Hindlimb muscle (tissue), 1 donor: ENCODE data around the gene FUNDC2. TPM values are rescaled to one million over a fixed set of nuclear protein-coding genes. Genes with fewer than 3 reads are reported as not detected.

Source experiments
- DNase-seq: peaks from one replicate; pipeline ENCODE4 v3.0.0-alpha.2; 2013
- polyA plus RNA-seq: library from polyadenylated mRNA; unstranded; fragments of 120-200 nt; gene quantifications from one replicate; pipeline ENCODE4 v1.2.1, GENCODE V29; 2013; ENCODE audit not compliant: insufficient read length

Gene FUNDC2
- polyA plus RNA-seq, 1 donor: 120 TPM

- no peak for DNase-seq
Measured at GRCh38 chrX:155070038-155070437, 43.4 kb downstream of the FUNDC2 start.

DNA sequence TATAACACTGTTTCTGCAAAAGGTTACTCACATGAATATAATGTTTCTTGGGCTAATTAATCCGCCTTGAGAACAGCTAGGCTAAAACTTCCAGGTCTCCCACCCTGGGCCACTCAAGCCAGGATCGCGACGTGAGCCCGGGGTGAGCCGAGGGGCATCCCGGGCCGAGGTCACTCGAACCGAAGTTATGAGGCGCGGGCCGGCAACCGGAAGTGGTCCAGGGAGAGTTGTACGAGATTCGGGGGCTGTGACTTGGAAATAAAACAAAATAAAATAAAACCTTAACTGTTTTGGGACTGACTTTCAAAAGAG, 44.0 kb downstream of the FUNDC2 start:
- no peak for DNase-seq

DNA sequence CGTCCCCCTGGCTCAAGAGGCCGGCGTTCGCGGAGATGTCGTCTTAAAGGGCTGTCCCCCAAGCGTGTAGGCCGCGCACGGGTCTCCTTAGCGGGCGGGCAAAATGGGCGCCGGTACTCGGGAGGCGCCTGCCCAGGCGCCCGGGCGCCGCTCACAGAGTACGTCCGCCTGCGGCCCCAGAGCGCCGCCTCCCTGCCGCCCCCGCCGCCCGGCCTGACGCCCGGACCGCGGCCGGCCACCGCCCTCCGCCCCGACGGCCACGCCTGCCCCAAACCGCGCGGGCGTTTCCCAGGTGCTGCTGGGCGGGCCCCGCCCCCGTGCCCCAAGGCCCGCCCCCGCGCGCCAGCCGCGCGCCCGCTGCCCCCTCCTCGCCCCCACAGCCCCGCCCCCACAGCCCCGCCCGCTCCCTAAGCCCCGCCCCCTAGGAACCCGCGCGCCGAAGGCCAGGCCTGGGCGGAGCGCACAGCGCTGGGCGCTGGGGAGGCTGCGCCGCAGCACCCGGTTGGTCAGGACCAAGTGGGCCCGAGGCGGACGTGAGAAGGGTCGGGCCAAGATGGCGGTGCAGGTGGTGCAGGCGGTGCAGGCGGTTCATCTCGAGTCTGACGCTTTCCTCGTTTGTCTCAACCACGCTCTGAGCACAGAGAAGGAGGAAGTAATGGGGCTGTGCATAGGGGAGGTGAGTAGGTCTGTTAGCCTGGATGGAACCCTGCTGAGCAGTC, 44.5 kb downstream of the FUNDC2 start, which contains the start of the genes BRCC3, CMC4 and MTCP1:
BRCC3 (plus strand) TSS at position 534 of the 719 bp plus-strand sequence; CDS start at position 554, 20 bp downstream.
CMC4 (minus strand) TSS at position 162 of the 719 bp plus-strand sequence. CDS start 7,113 bp downstream, outside the sequence.
MTCP1 (minus strand) TSS at position 162 of the 719 bp plus-strand sequence. CDS start 5,126 bp downstream, outside the sequence.
- DNase-seq: peak; percentile 81

DNA sequence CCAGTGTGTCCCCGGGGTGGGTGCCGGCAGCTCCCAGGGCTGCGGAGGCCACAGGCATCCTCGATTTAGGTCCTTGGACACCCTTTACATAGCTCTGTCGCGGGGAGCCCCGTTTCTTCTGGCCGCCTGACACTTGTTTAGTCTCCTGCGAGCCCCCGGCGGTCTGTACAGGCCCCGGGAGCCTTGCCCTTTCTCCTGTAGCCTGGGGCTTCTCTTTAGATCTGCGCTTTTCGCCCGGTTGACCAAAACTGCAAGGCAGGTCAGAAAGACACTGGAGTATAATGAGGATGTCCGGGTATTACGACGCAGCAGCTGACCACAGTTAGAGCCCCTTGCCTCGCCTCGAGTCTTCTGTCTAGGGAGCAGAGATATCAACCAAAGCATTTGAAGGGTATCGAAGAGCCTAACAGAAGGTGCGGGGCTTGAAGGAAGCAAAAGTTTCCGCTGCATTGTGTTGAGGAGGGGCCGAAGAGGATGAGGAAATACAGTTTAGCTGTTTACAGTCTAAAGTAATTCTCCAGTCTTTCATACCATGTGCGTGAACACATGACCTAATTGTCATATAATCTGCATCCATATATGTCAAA, 45.1 kb downstream of the FUNDC2 start:
- DNase-seq: no peak

- DNase-seq: no peak
Measured at GRCh38 chrX:155086202-155086840, 59.7 kb downstream of the FUNDC2 start.

- no peak for DNase-seq
Measured at GRCh38 chrX:155086961-155087735, 60.5 kb downstream of the FUNDC2 start.

DNA sequence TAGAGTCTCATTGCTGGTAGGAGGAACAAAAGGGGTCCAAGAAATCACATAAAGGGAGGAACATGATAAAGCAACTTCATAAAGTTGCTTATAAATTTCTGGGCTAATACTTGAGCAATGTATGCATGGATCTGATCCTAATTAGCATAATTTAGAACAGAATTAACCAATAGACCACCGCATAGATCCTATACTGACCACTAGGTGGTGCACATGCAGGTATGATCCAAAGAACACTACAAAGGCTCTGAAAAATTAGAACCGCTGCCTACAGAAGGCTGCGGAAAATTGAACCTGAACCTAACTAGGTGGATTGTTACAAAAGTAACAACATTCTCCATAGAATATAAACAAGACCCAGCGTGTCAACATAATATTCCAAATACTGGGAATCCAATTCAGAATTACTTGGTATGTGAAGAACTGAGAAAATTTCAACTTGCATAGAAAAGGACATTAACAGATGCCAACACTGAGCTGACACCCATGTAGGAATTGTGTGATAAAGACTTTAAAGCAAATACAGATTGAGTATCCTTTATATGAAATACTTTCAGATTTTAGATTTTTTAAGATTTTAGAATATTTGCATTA, 67.9 kb downstream of the FUNDC2 start:
- DNase-seq: no peak

DNA sequence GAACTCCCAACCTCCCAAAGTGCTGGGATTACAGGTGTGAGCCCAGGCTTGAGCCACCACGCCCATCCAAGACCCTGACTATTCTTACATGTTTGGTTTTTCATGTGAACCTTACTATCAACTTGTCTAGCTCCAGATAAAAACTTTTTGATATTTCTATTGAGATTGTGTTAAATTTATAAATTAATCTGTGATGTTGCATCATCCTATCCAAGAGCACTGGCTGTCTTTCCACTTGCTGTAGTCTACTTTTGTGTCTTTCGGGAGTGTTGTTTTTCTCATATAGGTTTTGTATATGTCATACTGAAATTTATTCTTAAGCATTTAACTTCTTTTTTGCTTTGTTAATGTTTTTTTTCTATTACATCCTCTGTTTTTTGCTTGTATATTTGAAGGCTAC, 79.3 kb downstream of the FUNDC2 start:
- no peak for DNase-seq

GRCh38 chrX:155108427-155108826, 81.8 kb downstream of the FUNDC2 start:
- DNase-seq: no peak

Other genes starting within 250 kb of the FUNDC2 start
- gene MPP1, start 221.4 kb upstream of the FUNDC2 start, polyA plus RNA-seq: 20.7 TPM
- gene SMIM9, start 192.2 kb upstream of the FUNDC2 start, polyA plus RNA-seq: not detected
- gene F8A1, start 140.5 kb upstream of the FUNDC2 start, polyA plus RNA-seq: 9.6 TPM
- 5.4 TPM for gene F8, start 4.1 kb upstream of the FUNDC2 start, polyA plus RNA-seq
- gene CMC4, start 44.3 kb downstream of the FUNDC2 start, polyA plus RNA-seq: 10.5 TPM
- gene MTCP1, start 44.3 kb downstream of the FUNDC2 start, polyA plus RNA-seq: 14.7 TPM
- gene BRCC3, start 44.7 kb downstream of the FUNDC2 start, polyA plus RNA-seq: 12.1 TPM
- gene VBP1, start 189.6 kb downstream of the FUNDC2 start, polyA plus RNA-seq: 53.4 TPM
- gene RAB39B, start 237.6 kb downstream of the FUNDC2 start, polyA plus RNA-seq: 0.40 TPM